Naive B cell (primary cell): ENCODE data around the gene NSUN2. TPM values are rescaled to one million over a fixed set of nuclear protein-coding genes. Genes with fewer than 3 reads are reported as not detected.
A peak's percentile ranks its signal among the peaks of the same experiment; 100 is the strongest.

Experiments
- ATAC-seq, 2 donors: fragments of 150-1000 bp; cut with Tn5 transposase; 2 replicates each; pipeline ENCODE4 v1.10.0; 2021; ENCODE audit warnings: low read depth in 2 of 2, mild to moderate bottlenecking in 2 of 2, moderate library complexity in 2 of 2
- DNase-seq: peaks from one replicate; pipeline ENCODE4 v3.0.0; 2022
- H3K27ac Mint-ChIP-seq, 6 donors: one replicate each; pipeline ENCODE4 v1.8.0; 2020 to 2022; ENCODE audit warnings: mild to moderate bottlenecking in 6 of 6, mixed read lengths in 6 of 6, moderate library complexity in 5 of 6, inconsistent platforms in 2 of 6
- H3K27me3 Mint-ChIP-seq, 3 donors: one replicate each; pipeline ENCODE4 v1.8.0; 2021 to 2022; ENCODE audit warnings: mixed read lengths in 3 of 3, mild to moderate bottlenecking in 1 of 3
- H3K36me3 Mint-ChIP-seq, 2 donors: one replicate each; pipeline ENCODE4 v1.8.0; 2020 to 2022; ENCODE audit warnings: mixed read lengths in 2 of 2, inconsistent platforms in 1 of 2, mild to moderate bottlenecking in 1 of 2
- H3K4me1 Mint-ChIP-seq, 3 donors: one replicate each; pipeline ENCODE4 v1.8.0; 2020 to 2022; ENCODE audit warnings: mixed read lengths in 3 of 3, inconsistent platforms in 1 of 3, mild to moderate bottlenecking in 1 of 3, moderate library complexity in 1 of 3
- H3K4me3 Mint-ChIP-seq, 8 donors: one replicate each; pipeline ENCODE4 v1.8.0; 2020 to 2022; ENCODE audit warnings: mild to moderate bottlenecking in 8 of 8, mixed read lengths in 8 of 8, moderate library complexity in 8 of 8, inconsistent platforms in 2 of 8
- H3K9me3 Mint-ChIP-seq, 7 donors: one replicate each; pipeline ENCODE4 v1.8.0; 2020 to 2022; ENCODE audit warnings: mixed read lengths in 7 of 7, mild to moderate bottlenecking in 5 of 7, inconsistent platforms in 2 of 7, moderate library complexity in 1 of 7
- polyA plus RNA-seq, 6 donors: library from polyadenylated mRNA; unstranded; fragments of 300-500 nt; fragmentation: Illumina TruSeq; gene quantifications; one replicate each; pipeline ENCODE4 v1.2.3, GENCODE V29; 2021; ENCODE audit warnings: low read depth in 6 of 6

The NSUN2 gene
- polyA plus RNA-seq, 6 donors from 2014 or later = 35.2 to 56.0 (median 46.0) TPM

DNA sequence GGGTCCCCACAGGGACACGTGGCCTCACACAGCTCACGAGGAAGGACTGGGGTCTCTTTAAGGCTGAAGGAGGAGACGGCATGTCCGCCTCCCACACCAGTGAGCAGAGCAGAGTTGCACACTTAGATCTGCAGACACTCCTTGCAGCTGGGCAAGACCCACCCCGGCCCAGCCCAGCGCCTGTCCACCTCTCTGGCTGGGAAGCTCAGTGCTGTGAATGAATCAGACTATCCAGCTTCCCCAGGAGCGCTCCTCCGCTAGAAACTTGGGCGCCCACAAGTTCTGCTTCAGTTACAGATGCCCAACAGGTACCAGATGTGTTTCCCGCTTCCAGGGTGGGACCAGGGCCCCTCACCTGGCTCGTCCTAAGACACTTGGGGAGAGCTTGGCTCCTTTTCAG is 78.9 kb downstream of the NSUN2 start:
- Mint-ChIP-seq H3K27me3 (peaks cover 9 to 36% (median 22%) of the 10 kb centered on the region in 3 donors), H3K36me3 (no peaks in the 10 kb centered on the region), H3K27ac (no peak overlapping the region), H3K4me3 (no peak overlapping the region), H3K4me1 (no peaks in the 10 kb centered on the region), H3K9me3 (peaks cover 0 to 2% (median 0%) of the 10 kb centered on the region in 7 donors)
- no peak for ATAC-seq
- no peak for DNase-seq

GRCh38 chr5:6552612-6553011 is 80.2 kb downstream of the NSUN2 start:
- DNase-seq (no peak), ATAC-seq (no peak)
- Mint-ChIP-seq H3K27ac (no peak overlapping the region), H3K4me3 (no peak overlapping the region), H3K27me3 (peaks cover 9 to 36% (median 22%) of the 10 kb centered on the region in 3 donors), H3K36me3 (no peaks in the 10 kb centered on the region), H3K9me3 (peaks cover 0 to 2% (median 0%) of the 10 kb centered on the region in 7 donors), H3K4me1 (no peaks in the 10 kb centered on the region)

DNA sequence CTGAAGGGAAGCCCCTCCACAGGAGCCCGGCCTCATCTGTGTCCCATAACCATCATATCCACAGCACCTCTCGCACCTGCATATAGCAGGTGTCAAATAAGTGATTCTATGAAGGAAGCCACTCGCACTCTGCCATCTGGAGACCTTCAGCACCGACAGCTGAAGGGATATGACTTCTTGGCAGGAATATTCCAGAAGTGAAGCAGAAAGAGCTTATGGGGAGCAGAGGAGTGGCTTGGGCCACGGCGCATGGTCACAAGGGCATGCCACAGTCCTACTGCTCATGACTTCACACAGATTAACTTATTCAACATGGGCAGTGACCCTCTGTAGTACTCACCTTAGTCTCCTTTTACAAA is 80.9 kb downstream of the NSUN2 start:
- Mint-ChIP-seq H3K27me3 (peaks cover 9 to 40% (median 23%) of the 10 kb centered on the region in 3 donors), H3K27ac (no peak overlapping the region), H3K4me3 (no peak overlapping the region), H3K36me3 (no peaks in the 10 kb centered on the region), H3K4me1 (no peaks in the 10 kb centered on the region), H3K9me3 (peaks cover 0 to 5% (median 0%) of the 10 kb centered on the region in 7 donors)
- DNase-seq (no peak), ATAC-seq (no peak)

GRCh38 chr5:6551287-6551954 is 81.4 kb downstream of the NSUN2 start:
- peaks cover 0 to 5% (median 0%) of the 10 kb centered on the region in 7 donors for H3K9me3 Mint-ChIP-seq
- H3K27ac Mint-ChIP-seq = no peak overlapping the region
- no peaks in the 10 kb centered on the region for H3K36me3 Mint-ChIP-seq
- ATAC-seq = no peak
- DNase-seq = no peak
- no peaks in the 10 kb centered on the region for H3K4me1 Mint-ChIP-seq
- H3K27me3 Mint-ChIP-seq = peaks cover 9 to 36% (median 23%) of the 10 kb centered on the region in 3 donors
- peak overlapping the region in 1 of 8 donors; percentile 70 for H3K4me3 Mint-ChIP-seq

GRCh38 chr5:6550628-6551027 is 82.2 kb downstream of the NSUN2 start:
- H3K27me3 Mint-ChIP-seq = peaks cover 9 to 29% (median 20%) of the 10 kb centered on the region in 3 donors
- DNase-seq (no peak), ATAC-seq (no peak)
- H3K4me1 Mint-ChIP-seq = no peaks in the 10 kb centered on the region
- peak overlapping the region in 1 of 8 donors; percentile 68 for H3K4me3 Mint-ChIP-seq
- no peak overlapping the region for H3K27ac Mint-ChIP-seq
- H3K36me3 Mint-ChIP-seq = no peaks in the 10 kb centered on the region
- H3K9me3 Mint-ChIP-seq = peaks cover 0 to 5% (median 0%) of the 10 kb centered on the region in 7 donors

Other genes with a start within 250 kb of the NSUN2 start
- gene UBE2QL1, start 184.2 kb downstream of the NSUN2 start, polyA plus RNA-seq = not detected
- 10 to 100 TPM in 5 of 6 donors, 1 to 10 TPM in 1; 8.6 to 43.7 (median 13.3) TPM for gene SRD5A1, start 396 bp upstream of the NSUN2 start, polyA plus RNA-seq
- 1 to 10 TPM in 3 of 6 donors, under 1 TPM in 3; 0.04 to 2.0 (median 0.96) TPM for gene TENT4A, start 80.4 kb upstream of the NSUN2 start, polyA plus RNA-seq